Measurements from ENCODE around the gene ADAMTSL1.

- TF ChIP-seq CTCF (IDR thresholded peaks at IDR 0.05), result no peak
- TF ChIP-seq POLR2A (IDR thresholded peaks at IDR 0.05), result no peak
- TF ChIP-seq POLR2AphosphoS5 (IDR thresholded peaks at IDR 0.05), result no peak
- TF ChIP-seq EP300 (IDR thresholded peaks at IDR 0.05; ENCODE audit: low read depth), result no peak
These were observed 324.7 kb downstream of the ADAMTSL1 start for GRCh38 chr9:18798508-18799290.

Data from transverse colon (tissue), 4 donors.